ENCODE results near the gene KRT9.
"Not testable (repeated sequence)": the region's sequence is repeated elsewhere in the genome, so short reads cannot be mapped to it uniquely, and the experiment has no call there.

Gene KRT9

DNA sequence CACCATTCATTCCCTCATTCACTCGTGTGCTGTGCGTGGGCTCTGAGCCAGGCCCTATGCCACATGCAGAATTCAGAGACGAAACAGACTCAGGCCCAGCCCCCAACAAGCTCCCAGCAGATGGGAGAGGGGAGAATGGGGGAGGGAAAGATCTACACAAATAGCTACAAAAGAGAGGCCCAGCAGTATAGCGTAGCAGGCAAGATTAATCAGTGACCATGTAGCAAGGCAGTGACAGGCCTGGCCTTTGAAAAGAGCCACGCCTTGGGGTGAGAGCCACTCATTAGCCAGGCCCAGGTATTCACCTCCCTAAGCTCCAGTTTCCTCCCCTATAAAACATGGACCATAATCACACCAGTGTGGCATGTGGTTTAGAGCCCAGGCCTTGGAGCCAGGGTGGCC is 27.4 kb downstream of the KRT9 start:
- DNase-seq: no peak

DNA sequence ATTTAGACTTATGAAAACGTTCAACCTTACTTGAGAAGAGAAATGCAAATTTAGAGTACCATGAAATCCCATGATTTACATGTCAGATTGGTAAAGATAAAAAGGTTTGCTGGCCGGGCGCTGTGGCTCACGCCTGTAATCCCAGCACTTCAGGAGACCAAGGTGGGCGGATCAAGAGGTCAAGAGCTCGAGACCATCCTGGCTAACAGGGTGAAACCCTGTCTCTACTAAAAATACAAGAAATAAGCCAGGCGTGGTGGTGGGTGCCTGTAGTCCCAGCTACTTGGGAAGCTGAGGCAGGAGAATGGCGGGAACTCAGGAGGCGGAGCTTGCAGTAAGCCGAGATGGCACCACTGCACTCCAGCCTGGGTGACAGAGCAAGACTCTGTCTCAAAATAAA is 29.1 kb downstream of the KRT9 start:
- DNase-seq: not testable (repeated sequence)

DNA sequence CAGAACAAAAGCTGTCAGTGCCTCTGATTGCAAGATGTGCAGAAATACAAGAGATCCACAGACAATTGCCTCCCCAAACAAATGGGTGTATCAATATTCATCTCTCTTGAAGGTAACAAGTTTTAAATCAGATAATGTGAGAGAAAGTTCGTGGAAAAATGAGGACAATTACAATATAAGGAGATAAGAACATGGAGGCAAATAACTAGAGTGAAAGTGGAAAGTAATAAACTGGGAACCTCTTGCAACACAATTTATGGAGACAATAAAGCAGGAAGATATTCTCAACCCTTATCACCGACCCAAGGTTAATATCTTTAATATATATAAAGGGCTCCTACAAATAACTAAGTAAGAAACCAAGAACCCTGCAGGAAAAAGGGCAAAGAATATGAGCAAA is 29.5 kb downstream of the KRT9 start:
- DNase-seq: no peak

DNA sequence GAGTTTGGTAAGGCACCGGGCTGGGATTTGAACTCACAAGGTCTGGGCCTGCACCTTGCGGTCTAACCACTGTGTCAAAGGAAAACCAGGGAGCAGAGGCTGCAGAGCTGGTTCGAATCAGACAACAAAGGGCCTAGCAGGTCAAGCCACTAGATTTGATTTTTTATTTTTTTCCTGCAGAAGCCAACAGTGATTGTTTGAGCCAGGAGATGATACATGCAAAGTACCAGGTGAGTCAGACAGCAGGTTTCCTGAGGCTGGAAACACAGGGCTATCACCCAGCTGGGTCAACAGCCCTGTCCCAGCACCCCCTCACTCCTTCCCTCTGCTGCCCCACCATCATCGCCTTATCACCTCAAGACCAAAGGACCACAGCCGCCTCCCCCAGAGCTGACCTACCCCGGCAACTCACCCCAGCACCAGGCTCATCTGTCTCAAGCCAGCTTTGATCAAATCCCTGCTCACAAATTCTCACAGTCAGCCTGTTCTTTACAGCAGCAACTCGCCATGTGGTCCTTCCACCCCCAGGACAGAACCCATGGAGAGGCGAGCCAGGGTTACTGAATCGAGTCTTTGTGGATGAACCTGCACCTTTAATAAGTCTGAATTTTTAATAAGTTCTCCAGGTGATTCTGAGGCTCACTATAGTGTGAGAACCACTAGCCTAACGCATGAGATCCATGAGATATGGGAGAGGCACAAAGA is 30.8 kb downstream of the KRT9 start:
- DNase-seq: no peak

DNA sequence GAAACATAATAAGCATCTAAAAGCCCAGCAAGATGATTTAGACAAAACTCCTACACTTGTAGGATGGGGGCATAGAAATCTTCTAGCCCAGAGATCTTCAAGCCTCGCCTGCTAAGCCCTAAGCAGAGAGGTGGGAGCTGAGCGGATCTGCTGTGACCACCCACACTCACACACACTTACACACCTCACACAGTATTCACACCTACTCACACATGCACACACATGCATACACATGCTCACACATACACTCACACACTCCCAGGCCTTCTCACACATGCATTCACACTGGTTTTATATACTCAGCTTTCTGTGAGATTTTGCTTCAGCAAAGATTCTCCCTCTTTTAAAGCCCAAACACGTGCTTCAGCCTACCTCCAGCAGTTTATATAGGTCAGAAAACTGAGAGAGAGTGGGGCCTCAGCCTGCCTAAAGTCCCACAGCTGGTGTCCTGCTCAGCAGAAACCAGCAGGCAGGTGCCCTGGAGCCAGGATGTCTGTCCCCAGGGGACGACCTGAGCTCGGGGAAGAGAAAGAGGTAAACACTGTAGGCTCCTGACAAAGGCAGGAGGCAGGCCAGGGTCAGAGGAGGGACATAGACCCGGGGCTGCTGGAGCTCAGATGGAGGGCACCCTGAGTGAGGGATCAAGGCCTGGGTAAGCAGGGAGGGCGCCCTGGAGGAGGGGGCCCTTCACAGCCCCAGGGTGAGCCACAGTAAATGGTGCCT is 31.7 kb downstream of the KRT9 start:
- no peak for DNase-seq

DNA sequence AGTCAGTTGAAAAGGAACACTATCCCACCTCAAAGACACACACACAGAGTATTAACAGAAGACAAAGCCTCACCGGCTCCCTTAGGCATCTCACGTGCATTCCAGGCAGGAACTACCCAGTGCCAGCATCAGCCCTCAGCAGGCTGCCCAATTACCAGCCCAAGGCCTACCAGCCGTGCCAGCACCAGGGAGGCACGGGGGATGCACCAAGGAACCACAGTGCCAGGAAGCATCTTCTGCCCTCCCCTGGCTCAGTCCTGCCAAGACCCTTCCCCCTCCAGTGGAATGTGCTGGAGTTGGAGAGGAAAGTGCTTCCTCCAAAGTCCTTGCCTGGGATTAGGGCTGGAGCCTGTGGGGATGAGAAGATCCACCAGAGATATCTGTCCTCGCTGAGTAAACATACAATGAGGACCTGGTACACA is 32.8 kb downstream of the KRT9 start:
- no peak for DNase-seq

DNA sequence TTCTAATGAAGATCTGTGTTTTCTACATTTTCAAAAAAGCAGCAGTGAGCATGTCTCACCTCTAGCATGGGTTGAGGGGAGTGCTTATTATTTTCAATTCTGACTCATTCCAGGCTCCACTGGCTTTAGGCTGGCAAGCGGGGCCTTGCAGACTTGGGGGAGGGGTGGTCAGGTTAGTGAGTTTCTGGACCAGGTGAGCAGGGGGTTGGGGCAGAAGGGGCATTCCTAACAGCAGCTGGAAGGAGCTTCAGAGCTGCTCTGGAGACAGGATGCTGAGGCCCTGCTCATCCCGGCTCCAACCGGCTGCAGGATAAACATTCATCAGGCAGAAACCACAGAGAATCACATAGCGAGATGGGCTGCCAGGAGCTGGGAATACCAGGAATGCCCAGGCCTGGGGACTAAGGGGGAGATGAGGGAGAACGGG is 33.3 kb downstream of the KRT9 start:
- no peak for DNase-seq

DNA sequence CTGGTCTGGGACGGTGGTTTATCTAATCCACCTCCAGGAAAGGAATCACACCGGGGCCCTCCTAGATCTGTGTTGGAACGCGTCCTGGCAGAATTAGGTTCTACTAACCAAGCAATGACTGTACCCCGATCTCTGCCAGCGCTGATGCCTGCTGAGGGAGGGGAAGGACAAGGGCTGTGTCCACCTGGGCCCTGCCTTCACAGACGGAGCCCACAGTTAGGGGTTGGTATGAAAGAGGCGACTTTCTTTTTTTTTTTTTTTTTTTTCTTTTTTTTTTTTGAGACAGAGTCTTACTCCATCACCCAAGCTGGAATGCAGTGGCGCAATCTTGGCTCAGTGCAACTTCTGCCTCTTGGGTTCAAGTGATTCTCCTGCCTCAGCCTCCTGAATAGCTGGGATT is 33.9 kb downstream of the KRT9 start:
- no peak for DNase-seq

DNA sequence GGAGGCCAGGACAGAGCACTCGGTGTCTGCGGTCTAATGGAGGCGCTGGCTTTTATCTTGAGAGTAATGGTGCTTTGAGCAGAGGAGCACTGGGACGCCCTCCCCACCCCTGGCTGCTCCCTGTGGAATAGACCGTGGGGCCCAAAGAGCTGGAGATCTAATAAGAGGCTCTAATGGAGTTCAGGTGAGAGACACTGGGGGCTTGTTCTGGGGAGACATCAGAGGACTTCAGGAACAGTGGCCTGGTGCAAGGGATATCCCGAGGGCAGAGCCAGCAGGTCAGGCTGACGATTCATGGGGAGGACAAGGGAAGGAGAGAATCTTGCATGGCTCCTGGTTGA is 34.3 kb downstream of the KRT9 start:
- no peak for DNase-seq

DNA sequence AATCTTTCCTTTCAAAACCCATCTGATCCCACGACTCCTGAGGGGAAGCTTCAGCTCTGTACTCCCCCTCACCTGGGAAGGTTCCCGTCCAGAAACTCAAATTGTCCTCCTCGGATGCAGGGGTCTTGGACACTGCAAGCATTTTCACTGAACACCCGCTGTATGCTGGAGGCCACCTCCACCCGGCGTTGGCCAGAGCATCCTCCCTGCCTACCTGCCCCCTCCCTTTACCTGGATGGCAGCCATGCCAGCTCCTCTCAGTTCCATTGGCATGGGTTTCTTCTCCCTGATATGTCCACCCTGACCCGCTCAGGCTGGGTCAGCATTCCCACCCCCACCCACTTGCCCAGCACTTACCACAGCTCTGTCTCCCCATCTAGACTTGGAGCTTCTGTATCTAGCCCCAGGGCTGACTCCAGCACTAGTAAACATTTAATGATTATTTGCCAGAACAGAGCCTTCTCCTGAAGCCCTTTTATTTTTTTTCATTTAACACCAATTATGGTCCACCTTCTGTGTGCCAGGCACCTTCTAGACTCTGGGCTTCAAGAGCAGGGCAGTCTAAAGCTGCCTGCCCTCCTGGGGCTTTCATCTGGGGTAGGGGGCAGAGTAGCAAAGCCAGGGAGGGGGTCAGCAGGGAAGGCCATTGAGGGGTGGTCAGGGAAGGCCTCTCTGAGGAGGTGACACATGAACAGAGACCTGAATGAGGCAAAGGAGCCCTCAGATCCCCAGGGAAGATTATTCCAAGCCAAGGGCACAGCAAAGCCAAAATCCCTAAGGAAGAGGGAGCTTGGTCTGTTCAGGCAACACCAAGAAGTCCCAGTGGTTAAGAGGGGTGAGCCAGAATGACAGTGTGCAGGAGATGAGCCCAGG is 34.9 kb downstream of the KRT9 start:
- no peak for DNase-seq

DNA sequence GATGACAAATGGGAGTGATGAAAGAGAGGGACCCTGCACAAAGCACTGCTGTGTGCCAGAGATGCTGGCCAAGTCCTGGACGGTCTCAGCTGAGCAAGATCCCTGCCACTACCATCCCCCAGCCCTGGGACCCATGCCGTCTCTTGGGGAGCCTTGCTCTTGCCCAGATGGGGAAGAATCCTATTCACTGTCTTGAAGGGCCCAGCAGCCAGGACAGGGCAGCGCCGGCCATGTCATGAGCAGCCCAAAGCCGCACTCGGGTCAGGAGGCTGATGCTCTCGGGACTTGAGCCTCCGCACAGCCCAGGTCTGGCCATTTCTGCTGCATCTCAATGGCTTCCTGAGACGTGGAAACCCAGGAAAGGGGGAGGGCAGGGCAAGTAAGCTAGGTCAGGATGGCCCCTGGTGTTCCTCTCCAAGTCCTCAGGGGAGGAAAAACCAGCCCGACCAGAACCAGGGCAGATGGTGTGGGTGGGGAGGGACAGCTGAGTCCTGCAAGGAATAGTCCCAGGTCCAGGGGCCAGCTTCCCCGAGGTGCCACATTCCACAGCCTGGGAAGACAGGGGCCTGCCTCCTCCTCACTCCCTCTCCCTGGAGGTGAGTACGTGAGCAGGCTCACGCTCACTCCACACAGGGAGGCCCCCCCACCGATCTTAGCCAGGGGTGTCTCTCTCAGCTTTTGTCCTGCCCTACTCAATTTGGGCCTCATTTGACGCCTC is 35.9 kb downstream of the KRT9 start:
- no peak for DNase-seq

DNA sequence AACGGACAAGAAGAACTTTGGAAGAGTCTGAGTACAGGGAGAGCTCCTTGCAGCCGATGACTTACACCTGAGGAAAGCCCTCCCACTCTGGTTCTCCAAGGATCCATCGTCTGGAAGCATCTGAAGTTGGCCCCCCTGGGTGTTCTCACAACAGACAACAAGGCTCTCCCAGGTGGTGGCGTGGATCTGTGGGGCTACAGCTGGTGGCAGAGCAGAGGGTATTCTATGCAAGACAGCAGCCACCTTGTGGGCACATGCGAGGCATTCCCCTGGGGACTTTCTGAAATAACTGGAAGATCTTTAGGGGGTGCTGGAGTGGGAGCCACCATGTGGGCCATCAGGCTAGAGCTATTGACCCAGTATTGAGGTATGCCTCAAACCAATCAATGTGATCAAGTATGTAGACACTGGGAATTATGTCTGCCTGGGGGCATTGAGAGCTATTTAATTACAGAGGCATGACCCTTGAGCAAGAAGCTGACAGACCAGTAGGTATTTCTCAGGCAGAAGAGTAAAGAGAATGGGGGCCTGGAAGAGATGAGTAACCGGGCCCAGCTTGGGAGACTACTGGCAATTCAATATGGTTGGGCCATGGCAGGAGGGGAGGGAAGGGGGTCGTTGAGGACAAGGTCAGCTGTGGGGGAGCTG is 36.8 kb downstream of the KRT9 start:
- DNase-seq: no peak

DNA sequence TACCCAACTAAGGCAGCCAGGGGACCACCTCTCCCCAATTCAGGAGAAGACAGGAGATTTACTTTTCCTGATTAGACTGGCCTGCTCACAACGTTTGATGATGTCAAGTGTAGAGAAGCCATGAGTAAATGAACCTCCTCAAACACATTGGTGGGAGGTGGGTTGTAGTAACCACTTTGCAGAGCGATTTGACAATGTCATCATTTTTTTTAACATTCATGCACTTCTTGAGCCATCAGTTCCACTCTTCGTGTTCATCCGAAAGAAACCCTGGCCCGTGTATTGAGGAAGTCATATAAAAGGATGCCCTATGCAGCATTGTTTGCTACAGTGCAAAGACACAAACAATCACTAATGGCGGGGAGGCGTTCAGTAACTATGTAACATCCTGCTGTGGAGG is 38.2 kb downstream of the KRT9 start:
- no peak for DNase-seq

DNA sequence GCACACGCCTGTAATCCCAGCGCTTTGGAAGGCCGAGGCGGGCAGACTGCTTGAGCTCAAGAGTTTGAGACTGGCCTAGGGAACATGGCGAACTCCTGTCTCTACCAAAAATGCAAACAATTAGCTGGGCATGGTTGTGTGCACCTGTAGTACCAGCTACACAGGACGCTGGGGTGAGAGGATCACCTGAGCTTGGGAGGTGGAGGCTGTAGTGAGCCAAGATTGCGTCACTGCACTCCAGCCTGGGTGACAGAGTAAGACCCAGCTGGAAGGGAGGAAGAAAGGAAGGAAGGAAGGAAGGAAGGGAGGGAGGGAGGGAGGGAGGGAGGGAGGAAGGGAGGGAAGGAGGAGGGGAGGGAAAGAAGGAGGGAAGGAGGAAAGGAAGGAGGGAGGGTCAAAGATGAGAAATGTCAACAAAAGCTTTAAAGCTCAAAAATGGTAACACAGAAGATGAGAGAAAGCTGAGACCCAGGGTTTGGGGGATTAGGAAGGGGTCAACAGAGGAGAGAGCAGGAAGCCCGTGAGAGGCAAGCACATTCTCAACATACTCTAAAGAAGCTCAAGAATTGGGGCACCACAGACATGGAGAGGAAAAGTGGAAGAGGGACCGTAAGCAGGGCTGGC is 38.8 kb downstream of the KRT9 start:
- no peak for DNase-seq

DNA sequence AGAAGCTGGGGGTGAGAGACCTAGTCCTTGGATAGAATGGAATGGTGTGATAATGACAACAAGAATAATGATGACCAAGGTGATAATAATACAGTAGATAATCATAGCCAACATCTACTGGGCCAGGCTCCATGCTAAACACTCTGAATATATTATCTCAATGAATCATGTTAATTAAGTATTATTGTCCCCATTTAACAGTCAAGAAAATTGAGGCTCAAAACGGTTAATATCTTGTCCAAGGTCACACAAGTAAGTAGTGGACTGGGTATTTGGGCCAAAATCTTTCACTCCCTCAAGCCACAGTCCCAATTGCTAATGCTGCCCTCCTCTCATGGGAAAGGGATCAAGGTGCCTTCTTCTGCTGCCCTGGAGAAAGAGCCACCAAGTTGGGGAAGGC is 39.9 kb downstream of the KRT9 start:
- DNase-seq: no peak

DNA sequence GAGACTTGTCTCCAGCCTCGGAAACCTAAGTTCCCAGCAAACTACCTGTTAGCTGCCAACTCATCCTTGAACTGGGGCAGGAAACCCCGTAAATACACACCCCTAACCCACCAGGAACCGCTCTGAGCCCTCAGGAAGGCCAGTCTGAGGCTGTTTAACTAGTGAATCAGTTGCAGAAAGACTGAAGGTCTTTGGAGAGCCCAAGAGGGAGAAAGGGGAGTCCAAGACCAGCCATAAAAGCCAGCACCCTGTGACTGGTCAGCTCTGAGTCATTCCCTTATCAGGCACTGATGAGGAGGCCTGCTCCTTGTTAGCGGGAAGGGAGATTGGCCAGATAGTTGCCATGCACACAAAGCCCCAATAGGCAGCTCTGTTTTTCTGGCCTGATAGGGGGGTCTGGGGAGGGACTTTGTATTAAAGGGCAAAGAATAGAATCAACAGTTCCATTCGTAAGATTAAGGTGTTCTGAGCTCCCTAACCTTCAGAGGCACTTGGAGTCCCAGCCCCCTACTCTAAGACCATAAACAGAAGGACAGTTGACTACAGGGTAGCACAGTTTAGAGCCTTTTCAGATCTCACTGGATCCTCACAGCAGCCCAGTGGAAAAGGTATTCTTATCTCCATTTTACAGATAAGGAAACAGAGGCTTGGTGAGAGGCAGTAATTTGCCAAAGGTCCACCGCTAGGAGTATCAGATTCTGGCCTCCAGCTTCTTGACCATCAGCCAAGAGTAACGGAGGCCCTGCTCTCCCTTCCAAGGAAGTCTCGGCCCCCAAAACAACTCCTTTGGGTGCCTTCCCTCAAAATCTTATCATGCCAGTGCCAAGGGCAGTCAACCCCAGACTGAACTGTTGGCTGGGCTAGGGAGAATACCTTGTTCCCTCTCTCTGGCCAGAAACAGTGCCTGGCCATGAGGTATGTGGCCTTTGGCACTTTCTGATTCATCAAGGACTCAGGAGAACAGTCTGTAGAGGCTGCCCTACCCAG is 41.5 kb downstream of the KRT9 start:
- DNase-seq: no peak

DNA sequence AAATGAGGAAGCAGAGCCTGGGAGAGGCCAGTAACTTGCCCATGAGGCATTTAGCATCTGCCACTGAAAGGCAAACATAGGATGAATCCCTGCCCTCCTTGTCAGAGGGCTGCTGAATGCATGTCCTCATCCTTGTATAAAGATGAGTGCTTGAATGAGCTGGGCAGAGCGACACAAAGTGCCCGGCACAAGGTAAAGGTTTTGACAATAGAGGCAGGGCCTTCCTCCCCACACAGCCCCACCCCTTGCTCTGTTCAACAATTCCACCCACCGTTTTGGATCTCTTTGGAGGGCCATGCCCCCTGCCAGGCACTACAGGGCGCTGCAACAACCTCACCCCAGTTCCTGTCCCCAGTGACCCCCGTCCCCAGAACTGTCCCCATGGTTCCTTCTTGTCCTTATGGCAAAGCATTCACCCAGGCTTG is 42.4 kb downstream of the KRT9 start:
- no peak for DNase-seq

DNA sequence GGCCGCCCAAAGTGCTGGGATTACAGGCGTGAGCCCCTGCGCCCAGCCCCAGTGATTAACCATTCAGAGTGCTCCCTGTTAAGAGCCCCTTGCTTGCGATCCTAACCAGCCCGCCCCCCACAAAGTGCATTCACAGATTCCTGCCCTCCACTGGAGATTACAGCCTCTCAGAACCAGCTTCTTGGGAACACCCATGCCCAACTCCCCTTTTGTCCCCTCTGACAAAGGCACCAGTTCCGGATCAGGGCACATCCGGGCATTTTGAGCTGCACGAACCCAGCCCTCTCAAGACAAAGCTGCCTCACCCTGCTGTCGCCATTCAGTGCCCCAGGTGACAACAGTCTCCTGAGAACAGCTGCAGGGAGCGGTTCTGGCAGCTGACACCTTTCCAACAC is 42.9 kb downstream of the KRT9 start:
- DNase-seq: no peak

DNA sequence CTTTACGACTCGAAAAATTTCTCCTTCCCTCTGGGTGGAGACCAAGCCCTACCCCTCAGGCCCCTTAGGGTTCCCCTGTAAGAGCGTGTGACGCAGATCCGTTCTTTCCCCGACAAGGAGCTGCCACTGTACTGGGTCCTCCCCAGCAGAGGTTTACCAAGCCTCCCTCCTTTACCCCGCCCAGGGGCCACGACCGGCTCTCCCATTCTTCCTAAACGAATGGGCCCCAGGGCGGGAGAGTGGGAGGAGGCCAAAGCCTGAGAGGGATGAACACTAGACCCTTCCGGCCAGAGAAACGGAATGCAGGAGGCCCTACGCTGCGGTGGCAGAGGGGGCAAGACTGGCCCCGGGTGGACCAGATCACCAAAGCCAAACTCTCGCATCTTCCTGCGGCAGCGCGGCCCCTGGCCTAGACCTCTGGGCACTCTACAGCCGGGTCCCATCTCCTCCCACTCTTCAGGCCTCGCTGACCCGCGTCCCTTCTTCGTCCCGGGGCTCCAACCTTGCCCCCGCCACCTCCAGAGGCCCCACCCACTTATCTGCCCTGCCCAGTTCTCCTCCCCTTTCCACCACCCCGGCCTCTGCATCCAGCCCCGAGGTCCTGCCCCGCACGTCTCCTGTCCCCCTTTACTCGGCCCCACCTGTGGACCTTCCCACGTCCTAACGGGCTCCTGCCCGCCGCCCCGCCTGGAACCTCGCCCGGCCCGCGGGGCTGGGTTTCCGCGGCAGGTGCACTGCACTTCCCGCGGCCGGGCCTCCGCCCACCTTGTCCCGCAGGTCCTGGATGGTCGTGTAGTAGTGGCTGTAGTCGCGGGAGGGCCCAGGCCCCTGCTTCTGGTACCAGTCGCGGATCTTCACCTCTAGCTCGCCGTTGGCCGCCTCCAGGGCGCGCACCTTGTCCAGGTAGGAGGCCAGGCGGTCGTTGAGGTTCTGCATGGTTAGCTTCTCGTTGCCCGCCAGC is 44.5 kb downstream of the KRT9 start:
- DNase-seq: no peak

DNA sequence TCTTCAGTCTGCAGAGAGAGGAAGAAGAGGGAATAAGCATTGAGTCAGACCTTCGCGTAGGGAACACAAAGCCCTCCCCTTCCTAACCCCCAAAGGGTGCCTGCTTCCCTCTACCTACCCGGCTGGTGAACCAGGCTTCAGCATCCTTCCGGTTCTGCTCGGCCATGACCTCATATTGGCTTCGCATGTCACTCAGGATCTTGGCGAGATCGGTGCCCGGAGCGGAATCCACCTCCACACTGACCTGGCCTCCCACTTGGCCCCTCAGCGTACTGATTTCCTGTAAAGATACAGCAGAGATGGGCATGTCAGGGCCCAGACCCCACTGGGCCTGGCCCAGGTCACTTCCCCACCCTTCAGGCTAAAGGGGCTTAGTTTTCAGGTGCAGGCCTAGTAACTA is 47.6 kb downstream of the KRT9 start:
- DNase-seq: no peak
